ENCODE results near the gene ZNRF3.

DNA sequence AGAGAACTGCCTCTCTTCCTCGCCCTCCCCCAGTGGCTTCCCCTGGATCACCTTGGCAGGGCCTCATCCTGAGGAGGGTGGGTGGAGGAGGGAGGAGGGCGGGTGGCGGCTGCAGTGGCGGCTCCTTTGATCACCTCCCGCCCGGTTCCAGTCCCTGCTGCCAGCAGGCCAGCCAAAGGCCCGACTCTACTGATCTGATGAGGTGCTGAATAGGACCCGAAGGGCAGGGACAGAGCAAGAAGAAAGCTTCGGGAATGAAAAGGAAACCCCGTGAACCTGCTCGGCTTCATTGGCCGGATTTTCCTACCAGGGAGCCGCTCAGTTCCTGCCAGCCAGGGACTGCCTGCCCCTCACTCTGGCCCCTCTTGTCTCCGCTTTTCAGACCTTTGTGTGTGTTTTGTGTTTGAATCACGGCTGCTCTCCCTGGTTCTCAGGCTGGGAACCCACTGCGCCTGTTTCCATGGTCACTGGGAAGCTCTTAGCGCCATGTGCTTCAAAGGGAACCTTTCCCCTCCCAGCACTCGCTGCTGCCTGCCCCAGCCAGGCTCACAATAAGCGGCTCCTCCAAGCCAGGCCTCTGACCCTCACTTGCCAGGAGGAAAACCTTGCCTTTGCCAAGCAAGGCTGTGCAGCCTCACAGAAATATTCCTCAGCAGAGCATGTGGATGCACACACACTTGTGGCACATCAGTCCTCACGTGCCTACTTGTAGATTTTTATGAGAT lies 121.4 kb downstream of the ZNRF3 start:
- TF ChIP-seq, protein P1, sequence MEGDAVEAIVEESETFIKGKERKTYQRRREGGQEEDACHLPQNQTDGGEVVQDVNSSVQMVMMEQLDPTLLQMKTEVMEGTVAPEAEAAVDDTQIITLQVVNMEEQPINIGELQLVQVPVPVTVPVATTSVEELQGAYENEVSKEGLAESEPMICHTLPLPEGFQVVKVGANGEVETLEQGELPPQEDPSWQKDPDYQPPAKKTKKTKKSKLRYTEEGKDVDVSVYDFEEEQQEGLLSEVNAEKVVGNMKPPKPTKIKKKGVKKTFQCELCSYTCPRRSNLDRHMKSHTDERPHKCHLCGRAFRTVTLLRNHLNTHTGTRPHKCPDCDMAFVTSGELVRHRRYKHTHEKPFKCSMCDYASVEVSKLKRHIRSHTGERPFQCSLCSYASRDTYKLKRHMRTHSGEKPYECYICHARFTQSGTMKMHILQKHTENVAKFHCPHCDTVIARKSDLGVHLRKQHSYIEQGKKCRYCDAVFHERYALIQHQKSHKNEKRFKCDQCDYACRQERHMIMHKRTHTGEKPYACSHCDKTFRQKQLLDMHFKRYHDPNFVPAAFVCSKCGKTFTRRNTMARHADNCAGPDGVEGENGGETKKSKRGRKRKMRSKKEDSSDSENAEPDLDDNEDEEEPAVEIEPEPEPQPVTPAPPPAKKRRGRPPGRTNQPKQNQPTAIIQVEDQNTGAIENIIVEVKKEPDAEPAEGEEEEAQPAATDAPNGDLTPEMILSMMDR (IDR thresholded peaks at IDR 0.05), result no peak
- no peak for TF ChIP-seq ZFX (IDR thresholded peaks at IDR 0.05; ENCODE audit: borderline replicate concordance)
